ENCODE results near the gene TUBA4A.

GRCh38 chr2:219206328-219207133 is 47.2 kb downstream of the TUBA4A start, which contains the start of gene ZFAND2B:
- TF ChIP-seq POLR2A (IDR thresholded peaks at IDR 0.05) = peak; percentile 88 to 96
- TF ChIP-seq CTCF (IDR thresholded peaks at IDR 0.05) = peak in 4 of 6 experiments; percentile 18 to 50 (median 38)
